A549 (cell line): ENCODE measurements around the gene VIT.

Experiments
- CBX8 ChIP-seq: fragments of 200-600 bp; sonication (generic); IDR thresholded peaks from 2 replicates; pipeline ENCODE4 v1.6.1; 2016
- CEBPB ChIP-seq, 2 experiments: fragments of >200 bp in 1 of 2; sonication (Bioruptor Twin) in 1 of 2; formaldehyde crosslinking in 1 of 2; IDR thresholded peaks; 2 replicates each; pipeline ENCODE4 v1.6.1; 2012 to 2016
- CHD4 ChIP-seq: fragments of 200-600 bp; sonication (generic); IDR thresholded peaks from 2 replicates; pipeline ENCODE4 v1.6.1; 2016; ENCODE audit warnings: antibody characterized with exemption, mild to moderate bottlenecking, borderline replicate concordance
- CTCF ChIP-seq: fragments of >200 bp; sonication (Bioruptor Twin); formaldehyde crosslinking; IDR thresholded peaks from 3 replicates; pipeline ENCODE4 v1.5.1; 2016
- ELK1 ChIP-seq: fragments of 150-350 bp; IDR thresholded peaks from 2 replicates; pipeline ENCODE4 v1.6.1; 2014; ENCODE audit warnings: low read depth, mild to moderate bottlenecking, low read length
- EP300 ChIP-seq, 2 experiments: fragments of >200 bp; sonication (Bioruptor Twin); formaldehyde crosslinking; IDR thresholded peaks; 2 replicates in 1 of 2; 3 replicates in 1 of 2; pipeline ENCODE4 v1.6.1; 2016 to 2017
- HOXA7 ChIP-seq: fragments of 250-450 bp; sonication (Bioruptor Pico); IDR thresholded peaks from 2 replicates; pipeline ENCODE4 v1.5.0; 2020; ENCODE audit warnings: mild to moderate bottlenecking, moderate library complexity
- MYC ChIP-seq: IDR thresholded peaks from 2 replicates; pipeline ENCODE4 v1.6.1; 2012; ENCODE audit warnings: mild to moderate bottlenecking, inconsistent platforms, low read length, improper control_type of control experiment, borderline replicate concordance
- NR3C1 ChIP-seq: fragments of >200 bp; sonication (Bioruptor Twin); formaldehyde crosslinking; IDR thresholded peaks from 3 replicates; pipeline ENCODE4 v1.6.1; 2017
- POLR2A ChIP-seq: IDR thresholded peaks from 2 replicates; pipeline ENCODE4 v1.6.1; 2012; ENCODE audit warnings: mild to moderate bottlenecking, low read length
- RAD21 ChIP-seq, 2 experiments: fragments of >200 bp in 1 of 2; sonication (Bioruptor Twin) in 1 of 2; formaldehyde crosslinking in 1 of 2; IDR thresholded peaks in 1 of 2; conservative IDR thresholded peaks in 1 of 2; 2 replicates in 1 of 2; 3 replicates in 1 of 2; pipeline ENCODE4 v1.6.1; 2012 to 2018; ENCODE audit warnings: inconsistent platforms in 1 of 2
- RNF2 ChIP-seq: fragments of 200-600 bp; sonication (generic); IDR thresholded peaks from 2 replicates; pipeline ENCODE4 v1.6.1; 2016; ENCODE audit warnings: low read depth, mild to moderate bottlenecking, antibody characterized with exemption, moderate library complexity, borderline replicate concordance
- TF ChIP-seq, protein P1 (sequence below): IDR thresholded peaks from 2 replicates; pipeline ENCODE4 v1.6.1; 2012

DNA sequence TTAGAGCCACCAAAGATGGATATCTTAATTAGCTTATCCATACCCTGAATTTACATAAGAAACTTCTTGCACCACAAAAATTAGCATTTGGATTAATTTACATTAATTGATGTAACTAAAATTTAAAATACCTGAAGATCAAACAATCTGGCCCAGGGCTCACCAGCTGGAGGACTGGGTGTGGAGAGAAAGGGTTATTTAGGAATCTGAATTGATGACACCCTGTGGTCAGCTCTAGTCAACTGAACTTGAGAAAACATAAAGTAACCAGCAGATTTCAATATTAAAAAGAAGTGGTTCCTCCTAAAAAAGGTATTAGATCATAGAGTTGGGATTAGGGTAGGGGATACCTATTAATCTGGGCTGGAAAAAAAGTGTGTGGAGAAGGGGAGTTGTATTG lies 147.3 kb downstream of the VIT start:
- TF ChIP-seq CTCF (no peak), RAD21 (conservative IDR thresholded peaks at IDR 0.05 in 1 of 2, IDR thresholded peaks at IDR 0.05 in 1 of 2) (no peak), HOXA7 (CRISPR knock-in tag) (no peak), NR3C1 (no peak), RNF2 (no peak), CEBPB (IDR thresholded peaks at IDR 0.05) (no peak), EP300 (IDR thresholded peaks at IDR 0.05) (no peak), POLR2A (no peak), CHD4 (no peak), MYC (no peak), CBX8 (no peak), ELK1 (no peak)
- TF ChIP-seq, protein P1, sequence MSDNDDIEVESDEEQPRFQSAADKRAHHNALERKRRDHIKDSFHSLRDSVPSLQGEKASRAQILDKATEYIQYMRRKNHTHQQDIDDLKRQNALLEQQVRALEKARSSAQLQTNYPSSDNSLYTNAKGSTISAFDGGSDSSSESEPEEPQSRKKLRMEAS, result no peak
